HG03064 (cell line): Measurements from ENCODE around the gene AKAP17A.

ENCODE experiments used
- ATAC-seq: cut with Tn5 transposase; IDR thresholded peaks from one replicate; pipeline ENCODE4 v1.9.1; 2021; ENCODE audit warnings: low read depth; ENCODE audit not compliant: unreplicated experiment

Gene AKAP17A

DNA sequence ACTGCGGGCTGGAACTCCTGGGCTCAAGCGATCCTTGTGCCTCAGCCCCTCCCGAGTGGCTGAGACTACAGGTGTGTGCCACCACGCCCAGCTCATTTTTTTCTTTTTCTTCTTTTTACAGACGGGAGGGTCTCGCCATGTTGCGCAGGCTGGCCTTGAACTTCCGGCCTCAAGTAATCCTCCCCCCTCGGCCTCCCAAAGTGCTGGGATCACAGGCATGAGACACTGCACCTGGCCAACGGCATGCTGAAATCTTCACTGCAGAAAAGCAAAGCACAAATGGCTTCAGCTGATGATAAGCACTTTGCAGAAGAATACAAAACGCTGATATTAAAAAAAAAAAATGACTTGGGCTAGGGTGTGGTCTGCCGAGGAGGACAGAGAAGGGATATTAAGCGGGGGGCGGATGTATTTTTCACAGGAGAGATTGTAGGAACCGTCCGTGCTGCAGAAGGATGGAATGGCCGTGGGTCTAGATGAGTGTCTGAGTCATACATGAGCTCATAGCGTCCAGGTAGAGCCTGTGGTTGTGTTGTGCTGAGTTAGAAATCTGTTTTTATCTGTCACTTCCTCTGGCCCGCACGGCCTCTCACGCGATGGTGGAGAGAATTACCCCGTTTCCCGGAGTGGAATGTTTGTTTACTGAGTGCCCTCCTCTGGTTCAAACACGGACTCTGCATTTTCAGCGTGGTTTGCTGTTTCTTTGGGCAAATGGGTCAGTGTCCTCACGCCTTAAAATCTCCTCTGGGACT, 8.5 kb upstream of the AKAP17A start:
- ATAC-seq = no peak

DNA sequence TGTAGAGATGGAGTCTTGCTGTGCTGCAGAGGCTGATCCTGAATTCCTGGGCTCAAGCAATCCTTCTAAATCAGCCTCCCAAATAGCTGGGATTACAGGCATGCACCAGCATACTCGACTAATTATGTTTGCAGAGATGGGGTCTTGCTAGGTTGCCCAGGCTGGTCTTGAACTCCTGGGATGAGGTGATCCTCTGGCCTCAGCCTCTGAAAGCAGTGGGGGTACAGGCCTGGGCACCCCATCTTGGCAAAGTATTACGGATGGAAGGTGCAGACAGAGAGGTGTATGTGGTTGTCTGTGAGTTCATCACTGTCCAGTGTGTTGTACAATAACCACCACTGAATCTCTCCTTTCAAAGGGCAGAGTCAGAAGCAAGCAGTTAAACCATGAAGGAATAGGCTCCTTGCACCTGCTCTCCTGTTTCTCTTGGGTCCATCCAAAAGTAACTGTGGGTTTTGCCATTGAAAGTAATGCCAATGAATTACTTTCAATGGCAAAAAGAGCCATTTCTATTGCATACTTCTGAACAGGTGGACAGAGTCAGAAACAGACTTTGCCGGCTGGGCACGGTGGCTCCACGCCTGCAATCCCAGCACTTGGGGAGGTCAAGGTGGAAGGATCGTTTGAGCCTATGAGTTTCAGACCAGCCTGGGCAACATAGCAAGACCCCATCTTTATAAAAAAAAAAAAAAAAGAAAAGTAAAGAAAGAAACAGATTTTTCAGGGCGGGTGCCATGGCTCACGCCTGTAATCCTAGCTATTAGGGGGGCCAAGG, 7.0 kb upstream of the AKAP17A start:
- ATAC-seq = no peak

DNA sequence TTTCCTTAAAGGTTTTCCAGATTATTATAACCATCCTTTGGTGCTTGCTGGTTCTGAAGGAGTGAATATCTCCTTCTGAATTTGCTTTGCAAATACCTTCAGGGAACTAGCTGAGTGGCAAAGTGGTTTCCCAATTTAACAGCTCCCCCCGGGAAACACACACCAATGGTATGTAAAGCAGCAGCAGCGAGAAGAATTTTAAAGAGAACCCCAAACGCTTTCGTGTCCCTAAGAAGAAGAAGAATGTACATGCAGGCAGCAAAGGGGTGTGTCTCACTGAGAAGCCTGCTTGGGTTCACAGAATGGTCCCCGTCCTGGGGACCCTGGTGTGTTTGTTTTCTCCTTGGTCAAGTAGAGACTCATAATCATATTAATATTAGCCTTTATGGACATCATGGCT, 4.2 kb upstream of the AKAP17A start:
- ATAC-seq = no peak

DNA sequence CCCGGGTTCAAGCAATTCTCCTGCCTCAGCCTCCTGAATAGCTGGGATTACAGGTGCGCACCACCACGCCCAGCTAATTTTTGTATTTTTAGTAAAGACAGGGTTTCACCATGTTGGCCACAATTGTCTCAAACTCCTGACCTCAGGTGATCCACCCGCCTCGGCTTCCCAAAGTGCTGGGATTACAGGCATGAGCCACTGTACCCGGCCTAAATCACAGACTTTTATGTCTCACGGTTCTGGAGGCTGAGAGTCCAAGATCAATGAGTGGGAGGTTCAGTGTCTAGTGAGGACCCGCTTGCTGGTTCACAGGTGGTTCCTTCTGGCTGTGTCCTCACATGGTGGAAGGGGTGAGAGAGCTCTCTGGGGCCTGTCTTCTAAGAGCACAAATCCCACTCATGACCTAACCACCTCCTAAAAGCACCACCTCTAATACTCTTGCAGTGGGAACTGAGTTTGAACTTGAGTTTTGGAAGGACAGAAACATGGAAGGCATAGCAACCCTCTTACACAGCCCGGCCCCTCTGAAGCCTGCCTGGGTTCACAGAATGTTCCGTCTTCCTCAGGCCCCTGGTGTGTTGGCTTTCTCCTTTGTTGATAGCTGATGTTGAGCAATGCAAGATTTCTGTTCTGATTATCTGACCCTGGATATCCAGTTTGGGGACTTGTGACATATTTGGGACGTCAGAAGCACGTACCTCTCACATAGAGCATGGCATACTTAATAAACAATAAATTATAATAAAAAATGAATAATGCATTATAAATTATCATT, 1.9 kb upstream of the AKAP17A start:
- ATAC-seq = no peak

DNA sequence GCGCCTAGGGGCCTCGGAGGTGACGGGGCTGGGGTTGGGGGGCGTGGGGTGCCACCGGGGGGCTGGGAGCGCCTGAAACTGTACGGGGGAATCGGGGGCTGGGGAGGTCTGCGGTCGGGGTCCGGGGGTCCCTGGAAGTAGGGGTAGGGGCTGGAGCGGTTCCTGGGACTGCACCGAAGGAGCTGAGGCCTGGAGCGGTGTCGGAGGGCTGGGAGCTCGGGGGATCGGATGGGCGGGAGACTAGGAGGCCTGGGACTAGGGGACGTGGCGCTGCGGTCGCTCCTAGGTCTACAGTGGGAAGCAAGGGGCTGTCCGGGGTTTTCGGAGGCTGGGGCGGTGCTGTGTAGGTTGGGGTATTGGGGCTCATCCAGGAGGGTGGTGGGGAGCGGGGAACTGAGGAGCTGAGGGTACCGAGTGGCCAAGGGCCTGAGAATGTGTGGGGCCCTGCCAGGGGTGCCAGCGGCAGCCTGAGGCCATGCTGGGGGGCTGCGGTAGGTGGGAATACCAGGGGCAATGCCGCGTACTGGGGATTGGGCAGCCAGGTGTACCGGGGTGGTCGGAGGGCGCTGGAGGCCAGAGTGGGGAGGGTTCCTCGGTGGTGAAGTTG, 562 bp downstream of the AKAP17A start:
- no peak for ATAC-seq

DNA sequence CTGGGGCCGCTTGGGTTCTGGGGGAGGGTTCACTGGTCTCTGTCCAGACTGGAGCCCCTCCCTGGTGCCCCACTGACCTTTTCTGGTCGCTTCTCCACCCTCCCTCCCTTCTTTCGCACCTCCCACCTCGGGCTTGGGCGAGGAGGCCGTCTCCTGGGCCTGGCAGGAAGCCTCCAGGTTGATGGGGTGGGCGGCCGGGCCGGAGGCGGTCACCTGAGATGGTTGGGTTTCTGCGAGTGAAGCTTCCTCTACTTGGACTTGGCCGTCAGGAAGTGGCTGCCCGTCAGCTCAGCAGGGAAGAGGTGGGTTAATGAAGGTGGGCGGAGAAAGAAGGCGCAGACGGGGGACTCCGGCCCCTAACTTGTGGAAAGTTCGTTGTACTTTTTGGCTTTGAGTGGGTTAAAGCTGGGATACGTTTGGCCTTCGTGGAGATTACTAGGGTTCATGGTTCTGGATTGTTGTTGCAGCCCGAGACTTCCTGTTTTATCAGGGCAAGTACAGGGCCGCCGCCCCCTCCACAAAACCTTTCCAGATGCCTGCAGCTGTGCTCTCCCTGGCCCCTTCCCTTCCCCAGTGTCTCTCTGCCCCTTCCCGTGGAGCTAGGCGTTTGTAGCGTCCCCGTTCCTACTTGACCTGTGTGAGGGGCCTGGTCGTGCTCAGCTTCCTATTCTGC, 1.2 kb downstream of the AKAP17A start:
- peak; percentile 51 for ATAC-seq

DNA sequence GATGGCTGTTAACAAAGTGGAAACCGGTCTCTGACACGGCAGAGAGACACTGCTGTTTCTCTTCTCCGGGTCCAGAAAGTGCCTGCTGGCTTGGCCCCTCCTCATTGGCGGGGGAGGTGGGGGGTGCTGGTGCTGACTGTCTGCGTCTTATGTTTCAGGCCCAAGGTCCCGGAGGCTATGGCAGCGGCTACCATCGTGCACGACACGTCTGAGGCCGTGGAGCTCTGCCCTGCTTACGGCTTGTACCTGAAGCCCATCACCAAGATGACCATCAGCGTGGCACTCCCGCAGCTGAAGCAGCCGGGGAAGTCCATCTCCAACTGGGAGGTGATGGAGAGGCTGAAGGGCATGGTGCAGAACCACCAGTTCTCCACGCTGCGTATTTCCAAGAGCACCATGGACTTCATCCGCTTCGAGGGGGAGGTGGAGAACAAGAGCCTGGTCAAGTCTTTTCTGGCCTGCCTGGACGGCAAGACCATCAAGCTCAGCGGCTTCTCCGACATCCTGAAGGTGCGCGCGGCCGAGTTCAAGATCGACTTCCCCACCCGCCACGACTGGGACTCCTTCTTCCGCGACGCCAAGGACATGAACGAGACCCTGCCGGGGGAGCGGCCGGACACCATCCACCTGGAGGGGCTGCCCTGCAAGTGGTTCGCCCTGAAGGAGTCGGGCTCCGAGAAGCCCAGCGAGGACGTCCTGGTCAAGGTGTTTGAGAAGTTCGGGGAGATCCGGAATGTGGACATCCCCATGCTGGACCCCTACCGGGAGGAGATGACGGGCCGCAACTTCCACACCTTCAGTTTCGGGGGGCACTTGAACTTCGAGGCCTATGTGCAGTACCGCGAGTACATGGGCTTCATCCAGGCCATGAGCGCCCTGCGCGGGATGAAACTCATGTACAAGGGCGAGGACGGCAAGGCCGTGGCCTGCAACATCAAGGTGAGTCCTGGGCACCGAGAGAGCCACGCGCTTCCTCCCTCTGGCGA, 2.2 kb downstream of the AKAP17A start:
- no peak for ATAC-seq

DNA sequence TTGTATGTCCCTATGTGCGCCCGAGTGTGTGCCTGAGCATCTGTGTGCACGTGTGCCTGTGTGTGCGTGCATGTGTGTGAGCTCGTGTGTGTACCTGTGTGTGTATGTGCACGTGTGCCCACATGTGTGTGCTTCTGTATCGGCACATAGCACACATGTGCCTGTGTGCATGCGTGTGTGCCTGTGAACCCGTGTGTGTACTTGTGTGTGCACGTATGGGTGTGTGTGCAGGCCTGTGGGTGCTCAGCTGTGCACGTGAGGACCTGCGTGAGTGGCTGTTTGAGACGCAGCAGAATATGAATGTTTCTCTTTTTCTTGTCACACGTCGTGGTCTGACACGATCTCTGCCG, 4.3 kb downstream of the AKAP17A start:
- ATAC-seq = no peak

DNA sequence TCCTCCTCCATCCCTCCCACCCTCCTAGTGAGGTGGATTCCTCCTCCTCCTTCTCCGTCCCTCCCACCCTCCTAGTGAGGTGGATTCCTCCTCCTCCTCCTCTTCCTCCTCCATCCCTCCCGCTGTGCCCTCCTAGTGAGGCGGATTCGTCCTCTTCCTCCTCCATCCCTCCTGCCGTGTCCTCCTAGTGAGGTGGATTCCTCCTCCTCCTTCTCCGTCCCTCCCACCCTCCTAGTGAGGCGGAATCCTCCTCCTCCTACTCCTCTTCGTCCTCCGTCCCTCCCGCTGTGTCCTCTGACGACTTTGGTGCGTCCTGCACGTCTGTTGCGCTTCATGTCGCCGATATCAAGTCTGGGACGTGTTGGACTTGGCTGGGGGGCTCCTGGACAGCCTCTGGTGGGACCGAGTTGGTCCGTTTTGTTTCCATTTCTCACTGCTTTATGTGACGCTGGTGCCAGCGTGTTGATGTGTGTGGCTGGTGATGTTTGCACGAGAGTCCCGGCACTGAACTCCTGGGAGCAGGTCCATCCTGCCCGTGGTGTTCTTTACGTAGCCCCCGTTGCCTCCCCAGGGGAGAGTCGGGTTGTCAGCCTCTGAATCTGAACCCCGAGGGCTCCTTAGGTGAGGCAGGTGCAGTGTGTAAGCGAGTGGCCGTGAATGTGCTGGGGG, 5.4 kb downstream of the AKAP17A start:
- no peak for ATAC-seq

DNA sequence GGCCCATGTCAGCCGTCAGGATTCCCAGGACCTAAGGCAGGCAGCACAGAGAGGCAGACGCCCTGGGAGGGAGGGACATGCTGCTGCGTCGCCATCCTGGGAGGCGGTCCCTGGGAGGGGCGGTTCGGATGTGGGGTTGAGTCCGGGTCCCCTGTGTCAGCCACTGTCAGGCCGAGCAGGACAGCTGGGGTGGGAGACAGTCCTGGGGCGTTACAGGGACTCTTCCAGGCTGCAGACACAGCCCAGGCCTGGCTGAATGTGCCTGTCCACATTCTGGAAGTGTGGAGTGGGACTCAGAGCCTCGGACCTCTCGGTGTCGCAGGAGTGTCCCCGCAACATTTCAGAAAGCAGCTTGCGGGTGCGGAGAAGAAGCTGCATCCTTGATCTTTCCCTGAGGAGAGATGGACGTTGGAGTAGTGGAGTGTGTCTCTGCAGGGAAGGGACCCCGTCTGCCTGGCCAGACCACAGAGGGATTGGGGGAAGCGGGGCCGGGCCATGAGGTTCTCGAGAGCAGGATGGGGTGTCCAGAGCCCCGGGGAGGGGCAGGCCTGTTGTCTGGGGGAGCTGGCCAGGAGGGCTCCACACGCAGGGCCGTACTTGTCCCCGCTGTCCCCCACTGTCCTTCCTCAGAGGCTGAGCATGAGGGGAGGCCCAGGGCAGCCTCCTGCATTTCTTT, 6.1 kb downstream of the AKAP17A start:
- ATAC-seq = no peak

DNA sequence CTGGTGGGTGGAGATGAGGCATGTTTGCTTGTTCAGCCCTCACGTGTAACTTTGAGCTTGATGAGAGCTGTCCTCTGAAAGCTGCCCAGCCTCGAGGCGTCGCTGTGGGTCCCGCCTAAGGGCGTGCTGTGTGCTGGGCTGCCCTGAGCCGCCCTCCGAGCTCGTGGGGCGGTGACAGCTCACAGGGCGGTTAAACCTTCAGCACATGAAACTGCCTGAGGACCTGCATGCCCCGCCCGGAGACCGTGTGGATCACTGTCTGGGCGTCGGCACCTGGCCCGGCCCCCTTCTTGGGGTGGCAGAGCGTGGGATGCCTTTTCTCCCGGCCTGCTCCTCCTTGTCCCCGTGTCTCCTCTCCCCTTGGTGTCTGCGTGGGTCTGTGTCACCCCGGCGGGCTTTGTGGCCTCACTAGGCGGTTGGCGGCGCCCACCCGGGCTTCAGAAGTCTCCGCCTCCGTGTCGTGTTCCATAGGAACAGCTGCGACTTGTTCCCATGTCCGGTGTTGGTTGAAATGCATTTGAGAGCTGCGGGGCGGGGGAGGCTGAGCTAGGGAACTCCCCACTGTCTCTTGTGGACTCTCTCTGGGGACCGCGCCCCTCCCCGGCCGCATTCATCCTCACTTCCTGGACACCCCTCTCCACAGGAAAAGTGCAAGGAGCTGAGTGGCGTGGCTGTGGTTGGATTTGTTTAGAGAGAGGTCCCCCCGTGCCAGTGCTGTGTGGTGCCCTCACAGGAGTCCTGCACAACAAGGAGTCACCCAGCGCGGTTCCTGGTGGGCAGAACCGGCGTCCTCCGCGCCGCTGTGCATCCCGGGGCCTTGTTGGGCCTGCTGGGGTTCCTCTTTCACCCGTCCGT, 6.8 kb downstream of the AKAP17A start:
- ATAC-seq = no peak

DNA sequence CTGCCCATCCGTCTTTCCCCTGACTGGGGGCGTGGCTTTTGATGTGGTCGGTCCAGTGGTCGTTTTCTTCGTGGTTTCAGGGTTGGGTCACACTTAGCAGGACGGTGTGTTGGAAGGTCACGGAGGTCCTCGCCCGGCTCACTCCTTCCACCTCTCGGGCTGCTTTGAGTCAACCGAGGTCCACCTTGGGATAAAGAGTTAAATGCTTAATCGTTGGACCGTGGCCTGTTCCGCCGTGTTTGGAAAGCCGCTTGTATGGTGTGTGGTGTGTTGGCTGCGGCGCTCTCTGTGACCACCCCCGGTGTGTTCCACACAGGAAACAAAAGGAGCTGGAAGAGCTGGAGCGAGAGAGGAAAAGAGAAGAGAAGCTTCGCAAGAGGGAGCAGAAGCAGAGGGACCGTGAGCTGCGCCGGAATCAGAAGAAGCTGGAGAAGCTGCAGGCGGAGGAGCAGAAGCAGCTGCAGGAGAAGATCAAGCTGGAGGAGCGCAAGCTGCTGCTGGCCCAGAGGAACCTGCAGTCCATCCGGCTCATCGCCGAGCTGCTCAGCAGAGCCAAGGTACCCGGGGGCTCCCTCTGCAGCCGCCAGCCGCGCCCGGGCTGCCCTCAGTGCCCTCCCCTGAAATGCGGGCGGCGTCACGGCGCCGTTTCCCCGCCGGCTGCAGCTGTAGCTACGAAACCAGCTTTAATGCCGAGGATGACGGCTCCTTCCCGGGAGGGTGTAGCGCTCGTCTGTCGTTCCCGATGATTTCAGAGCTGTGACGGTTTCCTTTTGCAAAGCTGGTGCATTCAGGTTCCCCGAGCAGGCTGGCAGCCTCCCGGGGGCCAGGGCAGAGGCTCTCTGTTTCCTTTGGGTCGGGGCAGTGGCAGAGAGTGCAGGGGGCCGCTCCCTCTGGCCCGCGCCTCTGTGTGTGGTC, 7.7 kb downstream of the AKAP17A start:
- ATAC-seq = no peak

DNA sequence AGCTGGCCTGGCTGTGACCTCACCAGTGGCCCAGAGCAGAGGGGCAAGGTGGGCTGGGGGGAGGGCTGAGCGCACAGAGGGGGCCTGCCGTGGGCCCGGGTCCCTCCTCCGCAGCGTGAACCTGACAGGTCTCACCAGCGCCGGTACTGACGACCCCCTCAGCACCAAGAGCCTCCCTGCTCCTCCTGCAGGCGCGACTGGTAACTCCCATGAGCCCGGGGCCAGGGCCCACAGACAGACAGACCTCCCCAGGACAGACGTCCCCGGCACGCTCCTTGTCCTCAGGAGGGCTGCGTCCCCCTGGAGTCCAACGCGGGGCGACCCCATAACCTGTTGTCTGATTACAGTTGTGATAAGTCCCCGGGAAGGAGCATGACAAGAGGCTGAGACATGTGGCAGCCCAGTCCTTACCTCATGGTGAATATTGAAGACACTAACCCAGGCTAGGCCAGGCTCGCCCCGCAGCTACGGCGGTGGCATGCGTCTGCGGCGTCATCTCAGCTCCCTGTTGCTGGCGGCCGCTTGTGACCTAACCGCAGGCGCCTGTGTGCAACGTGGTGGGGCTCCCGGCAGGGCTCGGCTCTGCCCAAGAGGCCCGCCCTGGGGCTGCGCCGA, 8.5 kb downstream of the AKAP17A start:
- no peak for ATAC-seq

DNA sequence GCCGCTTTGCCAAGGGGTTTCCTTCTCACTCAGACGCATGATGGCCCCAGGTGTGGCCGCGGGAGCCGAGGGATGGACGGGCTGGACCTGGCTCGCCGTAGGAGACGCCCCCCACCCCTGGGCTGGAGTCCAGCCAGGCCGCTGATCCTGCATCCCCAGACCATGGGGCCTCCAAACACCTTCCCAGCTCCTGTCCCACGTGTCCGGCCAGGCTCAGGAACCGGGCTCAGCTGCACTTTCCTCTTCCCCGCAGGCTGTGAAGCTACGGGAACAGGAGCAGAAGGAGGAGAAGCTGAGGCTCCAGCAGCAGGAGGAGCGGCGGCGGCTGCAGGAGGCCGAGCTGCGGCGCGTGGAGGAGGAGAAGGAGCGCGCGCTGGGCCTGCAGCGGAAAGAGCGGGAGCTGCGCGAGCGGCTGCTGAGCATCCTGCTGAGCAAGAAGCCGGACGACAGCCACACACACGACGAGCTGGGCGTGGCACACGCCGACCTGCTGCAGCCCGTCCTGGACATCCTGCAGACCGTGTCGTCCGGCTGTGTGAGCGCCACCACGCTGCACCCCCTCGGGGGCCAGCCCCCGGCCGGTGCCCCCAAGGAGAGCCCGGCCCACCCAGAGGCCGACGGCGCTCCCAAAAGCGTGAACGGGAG, 9.1 kb downstream of the AKAP17A start:
- ATAC-seq = no peak

DNA sequence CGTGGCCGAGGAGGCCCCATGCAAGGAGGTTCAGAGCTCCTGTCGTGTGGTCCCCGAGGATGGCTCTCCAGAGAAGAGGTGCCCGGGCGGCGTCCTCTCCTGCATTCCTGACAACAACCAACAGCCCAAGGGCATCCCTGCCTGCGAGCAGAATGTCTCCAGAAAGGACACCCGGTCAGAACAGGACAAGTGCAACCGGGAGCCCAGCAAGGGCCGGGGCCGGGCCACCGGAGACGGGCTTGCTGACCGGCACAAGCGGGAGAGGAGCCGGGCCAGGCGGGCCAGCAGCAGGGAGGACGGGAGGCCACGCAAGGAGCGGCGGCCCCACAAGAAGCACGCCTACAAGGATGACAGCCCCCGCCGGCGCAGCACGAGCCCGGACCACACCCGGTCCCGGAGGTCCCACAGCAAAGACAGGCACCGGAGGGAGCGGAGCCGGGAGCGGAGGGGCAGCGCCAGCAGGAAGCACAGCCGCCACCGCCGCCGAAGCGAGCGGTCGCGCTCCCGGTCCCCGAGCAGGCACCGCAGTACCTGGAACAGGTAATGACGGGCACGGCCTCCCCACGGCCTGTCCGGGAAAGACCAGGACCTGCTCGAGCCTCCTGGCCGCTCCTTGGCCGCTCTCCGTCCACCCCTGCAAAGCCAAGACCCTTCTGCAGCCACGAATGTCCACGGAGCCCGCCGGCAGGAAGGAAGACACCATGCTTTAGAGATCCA, 9.8 kb downstream of the AKAP17A start:
- ATAC-seq = no peak
